H9 (cell line): ENCODE results near the gene C1orf21. TPM values are rescaled to one million over a fixed set of nuclear protein-coding genes. Genes with fewer than 3 reads are reported as not detected.

Experiments used
- DNase-seq: peaks from one replicate; pipeline ENCODE4 v3.0.0-alpha.2; 2017
- H2AFZ ChIP-seq: one replicate; pipeline ENCODE4 v1.6.1; 2013; ENCODE audit warnings: mild to moderate bottlenecking, low read length, control low read depth, moderate library complexity
- H2AK5ac ChIP-seq: 2 replicates; pipeline ENCODE4 v1.6.1; 2013; ENCODE audit warnings: low read length, control low read depth, mixed read lengths; ENCODE audit not compliant: insufficient read length
- H2BK120ac ChIP-seq: one replicate; pipeline ENCODE4 v1.6.1; 2013; ENCODE audit warnings: low read depth, mild to moderate bottlenecking, low read length, control low read depth, inconsistent platforms; ENCODE audit not compliant: poor library complexity, severe bottlenecking
- H2BK12ac ChIP-seq: 2 replicates; pipeline ENCODE4 v1.6.1; 2013; ENCODE audit warnings: low read length, control low read depth, mixed read lengths, low read depth; ENCODE audit not compliant: insufficient read length
- H2BK15ac ChIP-seq: 2 replicates; pipeline ENCODE4 v1.6.1; 2013; ENCODE audit warnings: low read depth, low read length, control low read depth
- H2BK20ac ChIP-seq: one replicate; pipeline ENCODE4 v1.6.1; 2013; ENCODE audit warnings: low read depth, mild to moderate bottlenecking, low read length, control low read depth, inconsistent platforms; ENCODE audit not compliant: poor library complexity, severe bottlenecking
- H2BK5ac ChIP-seq: 2 replicates; pipeline ENCODE4 v1.6.1; 2013; ENCODE audit warnings: low read length, control low read depth, mixed read lengths; ENCODE audit not compliant: insufficient read length
- H3K14ac ChIP-seq: 2 replicates; pipeline ENCODE4 v1.6.1; 2013; ENCODE audit warnings: low read length, control low read depth; ENCODE audit not compliant: insufficient read depth
- H3K18ac ChIP-seq: 2 replicates; pipeline ENCODE4 v1.6.1; 2013; ENCODE audit warnings: low read depth, mild to moderate bottlenecking, mixed read lengths, low read length, control low read depth; ENCODE audit not compliant: insufficient read length
- H3K23ac ChIP-seq: 2 replicates; pipeline ENCODE4 v1.6.1; 2013; ENCODE audit warnings: low read length, control low read depth, mixed read lengths, low read depth; ENCODE audit not compliant: insufficient read length
- H3K23me2 ChIP-seq: 2 replicates; pipeline ENCODE4 v1.6.1; 2013; ENCODE audit warnings: low read depth, mild to moderate bottlenecking, mixed read lengths, low read length, control low read depth; ENCODE audit not compliant: insufficient read length, poor library complexity, severe bottlenecking
- H3K27ac ChIP-seq: 2 replicates; pipeline ENCODE4 v1.5.1; 2013; ENCODE audit warnings: low read length, control low read depth, mixed read lengths, low read depth; ENCODE audit not compliant: insufficient read length
- H3K27me3 ChIP-seq: 2 replicates; pipeline ENCODE4 v1.6.1; 2013; ENCODE audit warnings: low read length, control low read depth, inconsistent platforms; ENCODE audit not compliant: insufficient read depth
- H3K4ac ChIP-seq: 2 replicates; pipeline ENCODE4 v1.6.1; 2013; ENCODE audit warnings: low read depth, mild to moderate bottlenecking, control low read depth, inconsistent platforms, low read length, moderate library complexity
- H3K4me1 ChIP-seq: 2 replicates; pipeline ENCODE4 v1.6.1; 2013; ENCODE audit warnings: low read length, control low read depth, inconsistent platforms; ENCODE audit not compliant: insufficient read depth
- H3K4me2 ChIP-seq: 2 replicates; pipeline ENCODE4 v1.6.1; 2013; ENCODE audit warnings: low read length, control low read depth, mixed read lengths; ENCODE audit not compliant: insufficient read length, insufficient read depth
- H3K56ac ChIP-seq: 2 replicates; pipeline ENCODE4 v1.6.1; 2013; ENCODE audit warnings: low read depth, mild to moderate bottlenecking, mixed read lengths, low read length, control low read depth; ENCODE audit not compliant: insufficient read length
- H3K79me1 ChIP-seq: 2 replicates; pipeline ENCODE4 v1.6.1; 2013; ENCODE audit warnings: low read depth, mild to moderate bottlenecking, moderate library complexity, low read length, control low read depth, inconsistent platforms; ENCODE audit not compliant: insufficient read depth, poor library complexity, severe bottlenecking
- H3K79me2 ChIP-seq: 2 replicates; pipeline ENCODE4 v1.6.1; 2013; ENCODE audit warnings: low read length, control low read depth, inconsistent platforms; ENCODE audit not compliant: insufficient read depth
- H3K9ac ChIP-seq: 2 replicates; pipeline ENCODE4 v1.6.1; 2013; ENCODE audit warnings: low read length, control low read depth, mixed read lengths; ENCODE audit not compliant: insufficient read length; ENCODE audit errors: extremely low read depth
- H3K9me3 ChIP-seq: one replicate; pipeline ENCODE4 v1.6.1; 2013; ENCODE audit warnings: low read depth, low read length, inconsistent platforms; ENCODE audit not compliant: control insufficient read depth
- H3T11ph ChIP-seq: one replicate; pipeline ENCODE4 v1.6.1; 2013; ENCODE audit warnings: mild to moderate bottlenecking, low read length, control low read depth, inconsistent platforms
- H4K20me1 ChIP-seq: one replicate; pipeline ENCODE4 v1.6.1; 2013; ENCODE audit not compliant: control insufficient read depth, insufficient read length, insufficient read depth
- H4K5ac ChIP-seq: 2 replicates; pipeline ENCODE4 v1.6.1; 2013; ENCODE audit warnings: low read depth, mild to moderate bottlenecking, mixed read lengths, low read length, control low read depth; ENCODE audit not compliant: insufficient read length
- H4K8ac ChIP-seq: replicated peaks from 2 replicates; pipeline ENCODE4 v1.6.1; 2013; ENCODE audit warnings: low read length, control low read depth, mixed read lengths, low read depth; ENCODE audit not compliant: insufficient read length
- H4K91ac ChIP-seq: 2 replicates; pipeline ENCODE4 v1.6.1; 2013; ENCODE audit warnings: low read depth, mild to moderate bottlenecking, moderate library complexity, mixed read lengths, low read length, control low read depth; ENCODE audit not compliant: insufficient read length
- H3K27ac Mint-ChIP-seq, 3 experiments: 2 replicates in 2 of 3; 3 replicates in 1 of 3; pipeline ENCODE4 v1.8.0; 2020 to 2021; ENCODE audit warnings: mixed read lengths in 3 of 3, mild to moderate bottlenecking in 1 of 3, moderate library complexity in 1 of 3
- H3K27me3 Mint-ChIP-seq: 2 replicates; pipeline ENCODE4 v1.8.0; 2021; ENCODE audit warnings: low read depth, mild to moderate bottlenecking, moderate library complexity, mixed read lengths
- H3K36me3 Mint-ChIP-seq, 3 experiments: 2 replicates in 2 of 3; 3 replicates in 1 of 3; pipeline ENCODE4 v1.8.0; 2020 to 2021; ENCODE audit warnings: low read depth in 3 of 3, mixed read lengths in 3 of 3; ENCODE audit not compliant: insufficient read depth in 1 of 3
- H3K4me1 Mint-ChIP-seq, 2 experiments: 2 replicates each; pipeline ENCODE4 v1.8.0; 2020; ENCODE audit warnings: mixed read lengths in 2 of 2
- H3K4me3 Mint-ChIP-seq, 2 experiments: 2 replicates in 1 of 2; 3 replicates in 1 of 2; pipeline ENCODE4 v1.8.0; 2020 to 2021; ENCODE audit warnings: mild to moderate bottlenecking in 2 of 2, mixed read lengths in 2 of 2, moderate library complexity in 1 of 2
- H3K9me3 Mint-ChIP-seq, 2 experiments: 2 replicates in 1 of 2; 3 replicates in 1 of 2; pipeline ENCODE4 v1.8.0; 2020; ENCODE audit warnings: mild to moderate bottlenecking in 2 of 2, mixed read lengths in 2 of 2, moderate library complexity in 1 of 2
- CTCF ChIP-seq: fragments of 200-600 bp; sonication (generic); conservative IDR thresholded peaks from 3 replicates; pipeline ENCODE4 v1.8.0; 2021; ENCODE audit warnings: antibody characterized with exemption, mild to moderate bottlenecking
- WGBS: extraction: QIAGEN DNeasy Blood & Tissue Kit; methylation state at CpG from one replicate; pipeline ENCODE4 v1.1.7; 2013; ENCODE audit warnings: missing lambda C conversion rate, low lambda C conversion rate, mixed read lengths; ENCODE audit not compliant: insufficient read length; ENCODE audit errors: extremely low coverage; 5-methylcytosine and 5-hydroxymethylcytosine counted together
- total RNA-seq: library from RNA; stranded (reverse); gene quantifications from 2 replicates; pipeline ENCODE4 v1.2.1, GENCODE V29; 2021

The C1orf21 gene
- total RNA-seq, 1 experiment from 2014 or later, result 36.0 TPM

- peaks cover 3 to 5% of the 10 kb centered on the region in 2 experiments; a peak in 3 of 4 replicates for H3K4me1 Mint-ChIP-seq
- WGBS, result no CpG with 5 or more reads among the region's 2 CpGs
Measured at GRCh38 chr1:184568148-184568547, 181.3 kb downstream of the C1orf21 start.

More at GRCh38 chr1:184568148-184568547, 181.3 kb downstream of the C1orf21 start:
- Mint-ChIP-seq H3K9me3 (no peaks in the 10 kb centered on the region), H3K27me3 (no peaks in the 10 kb centered on the region), H3K4me3 (no peak overlapping the region), H3K36me3 (peaks cover 1 to 26% (median 3%) of the 10 kb centered on the region in 3 experiments; a peak in 6 of 7 replicates), H3K27ac (peak overlapping the region in 1 of 3 experiments; percentile 54; a peak in 1 of 7 replicates)
- Histone ChIP-seq H4K91ac (no peak overlapping the region), H3T11ph (no peak overlapping the region), H3K56ac (no peak overlapping the region), H4K5ac (no peak overlapping the region), H3K4me2 (no peak overlapping the region), H3K14ac (no peak overlapping the region), H3K23me2 (no peaks in the 10 kb centered on the region), H2AK5ac (no peak overlapping the region), H3K23ac (no peak overlapping the region), H2BK120ac (no peak overlapping the region), H2AFZ (no peak overlapping the region), H3K27me3 (no peaks in the 10 kb centered on the region), H2BK12ac (no peak overlapping the region), H4K20me1 (no peaks in the 10 kb centered on the region), H3K79me2 (no peaks in the 10 kb centered on the region), H3K79me1 (no peaks in the 10 kb centered on the region), H3K27ac (no peak overlapping the region), H3K4me1 (no peaks in the 10 kb centered on the region), H3K18ac (no peak overlapping the region), H3K9ac (no peak overlapping the region), H3K4ac (no peak overlapping the region), H2BK5ac (no peak overlapping the region), H2BK20ac (no peak overlapping the region), H4K8ac (no peak overlapping the region), H2BK15ac (no peak overlapping the region), H3K9me3 (no peaks in the 10 kb centered on the region)
- no peak for DNase-seq
- TF ChIP-seq CTCF, result no peak
